Measurements from ENCODE around the gene ZAP70.

Gene ZAP70

GRCh38 chr2:97718051-97718882 is 4.9 kb downstream of the ZAP70 start:
- DNase-seq = peak; percentile 80

- peak; percentile 39 for DNase-seq
These were observed 5.6 kb downstream of the ZAP70 start for GRCh38 chr2:97718942-97719341.

GRCh38 chr2:97719362-97720155 is 6.2 kb downstream of the ZAP70 start:
- DNase-seq = no peak

GRCh38 chr2:97720746-97721145 is 7.4 kb downstream of the ZAP70 start:
- DNase-seq = no peak

- DNase-seq = no peak
These were observed 8.9 kb downstream of the ZAP70 start for GRCh38 chr2:97722227-97722626.

- no peak for DNase-seq
These were observed 10.0 kb downstream of the ZAP70 start for GRCh38 chr2:97723156-97724072.

GRCh38 chr2:97724073-97724410 is 10.7 kb downstream of the ZAP70 start:
- DNase-seq = no peak

- DNase-seq = no peak
These were observed 11.1 kb downstream of the ZAP70 start for GRCh38 chr2:97724501-97724900.

- DNase-seq = no peak
These were observed 11.7 kb downstream of the ZAP70 start for GRCh38 chr2:97724946-97725688.

GRCh38 chr2:97726261-97727064 is 13.1 kb downstream of the ZAP70 start:
- DNase-seq = no peak

GRCh38 chr2:97727296-97727695 is 13.9 kb downstream of the ZAP70 start:
- no peak for DNase-seq

GRCh38 chr2:97728091-97728731 is 14.8 kb downstream of the ZAP70 start:
- peak; percentile 26 for DNase-seq

GRCh38 chr2:97730245-97730644 is 16.9 kb downstream of the ZAP70 start:
- no peak for DNase-seq

GRCh38 chr2:97731274-97732020 is 18.1 kb downstream of the ZAP70 start:
- no peak for DNase-seq

GRCh38 chr2:97732436-97733340 is 19.3 kb downstream of the ZAP70 start:
- DNase-seq = no peak

- no peak for DNase-seq
These were observed 20.1 kb downstream of the ZAP70 start for GRCh38 chr2:97733341-97734035.

GRCh38 chr2:97734061-97735051 is 21.0 kb downstream of the ZAP70 start:
- DNase-seq = no peak

All from hematopoietic multipotent progenitor cell treated with erythropoietin and hydrocortisone succinate and interleukin-3 and kit ligand, for 4 days (in vitro differentiated cells).